HEK293 (cell line): ENCODE results near the gene BCKDHA.

Experiments
- FEZF1 ChIP-seq: fragments of 450-650 bp; formaldehyde crosslinking; IDR thresholded peaks from 2 replicates; pipeline ENCODE4 v1.5.1; 2016; ENCODE audit warnings: missing biosample characterization, missing genetic modification characterization
- HOXC10 ChIP-seq: sonication (generic); formaldehyde crosslinking; IDR thresholded peaks from 2 replicates; pipeline ENCODE4 v1.8.1; 2023; ENCODE audit warnings: mild to moderate bottlenecking, missing genetic modification reagents
- INSM2 ChIP-seq: fragments of 450-650 bp; formaldehyde crosslinking; IDR thresholded peaks from 2 replicates; pipeline ENCODE4 v1.5.1; 2016; ENCODE audit warnings: missing biosample characterization, missing genetic modification characterization
- KLF1 ChIP-seq: fragments of 450-650 bp; formaldehyde crosslinking; IDR thresholded peaks from 2 replicates; pipeline ENCODE4 v1.5.1; 2016; ENCODE audit warnings: missing biosample characterization, missing genetic modification characterization
- PRDM6 ChIP-seq: fragments of 450-650 bp; formaldehyde crosslinking; IDR thresholded peaks from 2 replicates; pipeline ENCODE4 v1.5.1; 2017; ENCODE audit warnings: missing biosample characterization, missing genetic modification characterization
- REPIN1 ChIP-seq: fragments of 450-650 bp; formaldehyde crosslinking; IDR thresholded peaks from 2 replicates; pipeline ENCODE4 v1.5.1; 2017; ENCODE audit warnings: missing biosample characterization, missing genetic modification characterization, low read depth
- SCRT1 ChIP-seq: fragments of 450-650 bp; formaldehyde crosslinking; IDR thresholded peaks from 2 replicates; pipeline ENCODE4 v1.5.1; 2016; ENCODE audit warnings: missing biosample characterization, missing genetic modification characterization, borderline replicate concordance
- SETDB1 ChIP-seq: IDR thresholded peaks from one replicate; pipeline ENCODE4 v1.6.1; 2017; ENCODE audit warnings: mild to moderate bottlenecking, low read length, moderate library complexity, mixed read lengths; ENCODE audit not compliant: insufficient read length
- TCF7L2 ChIP-seq: IDR thresholded peaks from 2 replicates; pipeline ENCODE4 v1.6.1; 2011; ENCODE audit warnings: low read depth, mild to moderate bottlenecking, inconsistent platforms, low read length, moderate library complexity, borderline replicate concordance
- ZBTB10 ChIP-seq: fragments of 450-650 bp; formaldehyde crosslinking; IDR thresholded peaks from 2 replicates; pipeline ENCODE4 v1.5.1; 2016; ENCODE audit warnings: missing biosample characterization, missing genetic modification characterization
- ZBTB11 ChIP-seq: fragments of 450-650 bp; formaldehyde crosslinking; conservative IDR thresholded peaks from 2 replicates; pipeline ENCODE4 v1.5.1; 2016; ENCODE audit warnings: low read depth, missing biosample characterization, missing genetic modification characterization
- ZBTB17 ChIP-seq: fragments of 450-650 bp; formaldehyde crosslinking; IDR thresholded peaks from 2 replicates; pipeline ENCODE4 v1.5.1; 2016; ENCODE audit warnings: missing biosample characterization, missing genetic modification characterization
- ZBTB7A ChIP-seq: fragments of 450-650 bp; formaldehyde crosslinking; IDR thresholded peaks from 2 replicates; pipeline ENCODE4 v1.5.1; 2016; ENCODE audit warnings: low read depth, missing biosample characterization, missing genetic modification characterization
- ZNF157 ChIP-seq: fragments of 450-650 bp; formaldehyde crosslinking; IDR thresholded peaks from 2 replicates; pipeline ENCODE4 v1.5.1; 2016; ENCODE audit warnings: missing biosample characterization, missing genetic modification characterization
- ZNF202 ChIP-seq: fragments of 450-650 bp; formaldehyde crosslinking; IDR thresholded peaks from 2 replicates; pipeline ENCODE4 v1.5.1; 2016; ENCODE audit warnings: missing biosample characterization, missing genetic modification characterization, borderline replicate concordance
- ZNF488 ChIP-seq: fragments of 450-650 bp; formaldehyde crosslinking; IDR thresholded peaks from 2 replicates; pipeline ENCODE4 v1.5.1; 2016; ENCODE audit warnings: missing biosample characterization, missing genetic modification characterization
- ZNF514 ChIP-seq: fragments of 450-650 bp; formaldehyde crosslinking; IDR thresholded peaks from 2 replicates; pipeline ENCODE4 v1.5.1; 2016; ENCODE audit warnings: missing biosample characterization, missing genetic modification characterization
- ZNF549 ChIP-seq: fragments of 450-650 bp; IDR thresholded peaks from 2 replicates; pipeline ENCODE4 v1.5.1; 2018; ENCODE audit warnings: missing biosample characterization, missing genetic modification characterization, mild to moderate bottlenecking, inconsistent platforms, moderate library complexity
- ZNF639 ChIP-seq: fragments of 450-650 bp; formaldehyde crosslinking; IDR thresholded peaks from 2 replicates; pipeline ENCODE4 v1.5.1; 2016; ENCODE audit warnings: missing biosample characterization, missing genetic modification characterization
- ZNF660 ChIP-seq: fragments of 450-650 bp; IDR thresholded peaks from 2 replicates; pipeline ENCODE4 v1.5.1; 2018; ENCODE audit warnings: missing biosample characterization, mild to moderate bottlenecking, missing genetic modification characterization
- ZNF76 ChIP-seq: fragments of 450-650 bp; formaldehyde crosslinking; IDR thresholded peaks from 2 replicates; pipeline ENCODE4; 2016; ENCODE audit warnings: low read depth, missing biosample characterization, missing genetic modification characterization, borderline replicate concordance
- ZXDB ChIP-seq: fragments of 450-650 bp; formaldehyde crosslinking; IDR thresholded peaks from 2 replicates; pipeline ENCODE4 v1.5.1; 2016; ENCODE audit warnings: missing biosample characterization, missing genetic modification characterization

The BCKDHA gene

GRCh38 chr19:41397086-41398049 is at the start of gene BCKDHA, which contains the start of gene EXOSC5 (continued):
- TF ChIP-seq ZBTB17 (peak; percentile 95), HOXC10 (CRISPR knock-in tag) (no peak), KLF1 (tag by site-specific recombination) (peak; percentile 31), ZNF157 (tag by site-specific recombination) (no peak), SETDB1 (no peak), ZNF76 (tag by site-specific recombination) (peak; percentile 55), ZNF660 (tag by site-specific recombination) (peak; percentile 96), ZNF488 (tag by site-specific recombination) (no peak), ZBTB7A (no peak; the same call in 1 of the 2 replicates), ZNF202 (tag by site-specific recombination) (no peak), TCF7L2 (no peak), PRDM6 (no peak), REPIN1 (tag by site-specific recombination) (no peak), ZBTB10 (tag by site-specific recombination) (no peak), SCRT1 (tag by site-specific recombination) (no peak), ZXDB (tag by site-specific recombination) (peak; percentile 95), ZBTB11 (tag by site-specific recombination) (peak; percentile 26), ZNF549 (tag by site-specific recombination) (no peak), ZNF639 (tag by site-specific recombination) (peak; percentile 89), ZNF514 (tag by site-specific recombination) (no peak), FEZF1 (no peak), INSM2 (tag by site-specific recombination) (0 out of 2 replicates have a peak, but pooled peaks have one; percentile 15)
